SK-N-MC (cell line): ENCODE data around the gene MIPOL1.

Experiments used
- DNase-seq: peaks from one replicate; pipeline ENCODE4 v3.0.0-alpha.2; 2011; ENCODE audit warnings: low read depth, low spot score
- H3K27ac ChIP-seq: fragments of 200-600 bp; sonication (generic); 2 replicates; pipeline ENCODE4 v1.5.1; 2016; ENCODE audit warnings: mixed run types
- H3K36me3 ChIP-seq: fragments of 200-600 bp; sonication (generic); 2 replicates; pipeline ENCODE4 v1.6.1; 2017; ENCODE audit warnings: antibody characterized with exemption, low read length, mixed read lengths; ENCODE audit not compliant: insufficient read depth
- H3K4me3 ChIP-seq: fragments of 200-600 bp; sonication (generic); 2 replicates; pipeline ENCODE4 v1.5.1; 2016
- H3K9ac ChIP-seq: fragments of 200-600 bp; sonication (generic); 2 replicates; pipeline ENCODE4 v1.8.0; 2017; ENCODE audit warnings: mixed run types, mixed read lengths; ENCODE audit not compliant: insufficient read length
- H3K9me3 ChIP-seq: fragments of 200-600 bp; sonication (generic); 2 replicates; pipeline ENCODE4 v1.6.1; 2017; ENCODE audit warnings: low read depth, mild to moderate bottlenecking, antibody characterized with exemption, low read length, moderate library complexity, mixed read lengths
- EZH2 ChIP-seq: fragments of 200-600 bp; sonication (generic); IDR thresholded peaks from one replicate; pipeline ENCODE4 v1.6.1; 2017; ENCODE audit warnings: antibody characterized with exemption
- FOXP2 ChIP-seq: optimal IDR thresholded peaks from 2 replicates; pipeline ENCODE3; 2011; ENCODE audit warnings: mild to moderate bottlenecking, moderate library complexity; ENCODE audit not compliant: insufficient read depth; ENCODE audit errors: extremely low read length, control extremely low read depth
- POLR2AphosphoS5 ChIP-seq: IDR thresholded peaks from 2 replicates; pipeline ENCODE4 v1.6.1; 2012; ENCODE audit warnings: mild to moderate bottlenecking, low read depth, low read length, borderline replicate concordance

Gene MIPOL1

DNA sequence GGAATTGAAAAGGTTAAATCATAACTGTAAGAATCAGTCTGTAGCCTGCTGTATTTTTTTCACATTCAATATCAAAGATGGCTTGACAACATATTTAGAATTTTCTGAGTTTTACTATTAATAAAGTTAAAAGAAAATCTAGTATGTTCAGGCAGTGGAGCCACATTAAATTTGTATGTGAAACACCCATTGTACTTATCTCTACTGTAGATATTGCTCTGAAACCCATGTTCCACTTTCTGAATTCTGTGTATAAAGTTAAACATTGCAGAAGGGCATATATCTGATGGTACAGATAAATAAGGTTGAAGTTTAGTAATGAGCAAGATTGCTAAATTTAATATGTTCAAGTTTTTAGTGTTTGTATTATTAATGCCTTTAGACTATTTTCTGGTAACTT lies 224.6 kb downstream of the MIPOL1 start:
- Histone ChIP-seq H3K27ac (no peak overlapping the region), H3K9ac (no peak overlapping the region), H3K9me3 (no peaks in the 10 kb centered on the region; the same call in 1 of the 2 replicates), H3K4me3 (no peak overlapping the region), H3K36me3 (0 out of 2 replicates have a peak, but pooled peaks cover 3% of the 10 kb centered on the region)
- TF ChIP-seq POLR2AphosphoS5 (no peak), EZH2 (no peak), FOXP2 (no peak)
- no peak for DNase-seq

DNA sequence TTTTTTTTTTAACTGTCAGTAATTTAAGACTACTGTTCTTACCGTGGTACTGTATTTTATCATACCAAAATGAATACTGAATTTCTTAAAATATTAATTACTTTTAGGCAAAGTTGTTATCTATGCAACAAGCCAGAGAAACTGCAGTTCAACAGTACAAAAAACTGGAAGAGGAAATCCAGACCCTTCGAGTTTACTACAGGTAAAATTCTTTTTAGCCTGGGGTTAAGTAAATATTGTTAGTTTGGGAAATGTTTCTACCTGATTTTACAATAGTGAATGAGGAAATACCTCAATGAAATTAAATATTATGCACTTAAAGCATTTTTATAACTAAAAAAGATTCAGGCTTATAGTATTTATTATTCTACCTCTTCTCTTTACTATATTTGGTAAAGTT lies 225.0 kb downstream of the MIPOL1 start:
- Histone ChIP-seq H3K9ac (no peak overlapping the region), H3K4me3 (no peak overlapping the region), H3K36me3 (0 out of 2 replicates have a peak, but pooled peaks cover 3% of the 10 kb centered on the region), H3K27ac (no peak overlapping the region), H3K9me3 (no peaks in the 10 kb centered on the region; the same call in 1 of the 2 replicates)
- DNase-seq = no peak
- TF ChIP-seq FOXP2 (no peak), EZH2 (no peak), POLR2AphosphoS5 (no peak)

DNA sequence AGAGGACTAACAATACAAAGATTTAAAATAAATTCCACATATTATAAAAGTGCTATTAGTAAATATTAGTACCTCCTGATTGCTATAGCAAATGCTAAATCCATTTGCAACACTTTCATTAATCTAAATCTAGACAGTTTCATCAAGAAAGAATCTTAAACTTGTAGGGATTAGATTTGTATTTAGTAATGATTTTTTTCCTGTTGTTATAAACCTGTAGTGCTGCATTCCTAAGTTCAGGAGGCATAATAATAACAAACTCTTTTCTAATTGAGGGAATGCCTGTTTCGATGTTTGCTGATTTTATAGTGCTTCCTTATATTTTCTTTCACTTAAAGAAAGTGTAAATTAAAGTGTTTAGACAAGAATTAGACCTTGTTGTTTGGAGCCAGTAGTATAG lies 231.2 kb downstream of the MIPOL1 start:
- Histone ChIP-seq H3K9ac (no peak overlapping the region), H3K36me3 (0 out of 2 replicates have a peak, but pooled peaks cover 3% of the 10 kb centered on the region), H3K4me3 (no peak overlapping the region), H3K9me3 (no peaks in the 10 kb centered on the region), H3K27ac (no peak overlapping the region)
- no peak for TF ChIP-seq EZH2
- TF ChIP-seq POLR2AphosphoS5 = no peak
- TF ChIP-seq FOXP2 = no peak
- DNase-seq = no peak

DNA sequence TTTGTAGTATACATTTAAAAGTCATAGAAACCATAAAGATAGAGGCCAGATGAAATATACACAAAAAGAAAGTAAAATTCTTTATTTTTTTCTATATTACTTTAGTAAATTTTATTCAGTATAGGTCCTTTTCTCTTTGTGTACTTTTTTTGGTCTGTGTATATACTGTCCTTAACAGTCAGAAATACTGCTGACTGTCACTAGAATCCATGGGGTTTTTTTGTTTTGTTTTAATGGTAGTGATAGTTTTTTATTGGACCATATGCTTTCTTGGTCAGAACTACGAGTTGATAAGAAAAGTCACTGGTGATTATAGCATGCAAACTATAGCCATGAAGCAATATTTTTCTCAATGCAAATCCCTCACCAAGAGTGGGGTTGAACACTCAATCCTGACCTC lies 231.9 kb downstream of the MIPOL1 start:
- no peak overlapping the region for H3K27ac ChIP-seq
- H3K9ac ChIP-seq = no peak overlapping the region
- TF ChIP-seq POLR2AphosphoS5 = no peak
- TF ChIP-seq EZH2 = no peak
- TF ChIP-seq FOXP2 = no peak
- 0 out of 2 replicates have a peak, but pooled peaks cover 3% of the 10 kb centered on the region for H3K36me3 ChIP-seq
- H3K4me3 ChIP-seq = no peak overlapping the region
- DNase-seq = no peak
- no peaks in the 10 kb centered on the region for H3K9me3 ChIP-seq

DNA sequence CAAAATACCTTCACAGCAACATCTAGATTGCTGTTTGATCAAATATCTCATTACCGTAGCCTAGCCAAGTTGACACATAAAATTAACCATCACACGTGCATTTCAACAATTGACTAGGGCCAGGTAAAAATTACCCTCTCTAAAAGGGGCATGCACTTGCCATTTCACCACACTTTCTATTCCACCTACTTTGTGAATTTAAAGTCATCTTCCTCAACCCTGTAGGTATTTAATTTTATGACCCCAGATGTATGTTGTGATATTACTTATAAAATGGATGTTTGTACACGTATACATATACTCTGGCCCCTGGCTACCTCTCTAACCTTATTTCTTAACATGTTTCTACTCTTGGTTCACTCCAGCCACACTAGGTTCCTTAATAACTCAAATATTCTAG lies 237.1 kb downstream of the MIPOL1 start:
- Histone ChIP-seq H3K9me3 (no peaks in the 10 kb centered on the region), H3K27ac (no peak overlapping the region)
- no peak for DNase-seq

DNA sequence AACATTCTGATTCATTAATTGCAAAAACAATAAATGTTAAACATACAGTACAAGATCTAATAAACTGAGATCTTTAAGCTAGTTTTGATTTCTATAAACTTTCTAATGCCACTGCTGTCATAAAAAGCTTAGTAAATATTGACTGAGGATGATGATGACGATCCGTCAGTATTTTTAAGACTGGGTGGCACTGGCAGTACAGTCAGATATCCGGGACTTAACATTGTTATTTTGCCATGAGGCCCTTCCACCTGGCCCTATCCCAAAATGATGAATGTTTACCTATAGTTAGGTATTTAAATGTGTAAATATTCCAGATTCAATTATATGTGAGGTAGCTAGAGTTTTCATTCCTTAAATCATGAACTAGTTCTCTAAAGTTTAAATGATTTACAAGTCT lies 238.8 kb downstream of the MIPOL1 start:
- H3K27ac ChIP-seq = no peak overlapping the region
- TF ChIP-seq POLR2AphosphoS5 (no peak), FOXP2 (no peak), EZH2 (no peak)
- DNase-seq = no peak

More for the DNA sequence above, 237.1 kb downstream of the MIPOL1 start:
- H3K4me3 ChIP-seq = no peak overlapping the region
- no peaks in the 10 kb centered on the region for H3K36me3 ChIP-seq
- no peak overlapping the region for H3K9ac ChIP-seq
- TF ChIP-seq POLR2AphosphoS5 = no peak
- TF ChIP-seq EZH2 = no peak
- TF ChIP-seq FOXP2 = no peak

DNA sequence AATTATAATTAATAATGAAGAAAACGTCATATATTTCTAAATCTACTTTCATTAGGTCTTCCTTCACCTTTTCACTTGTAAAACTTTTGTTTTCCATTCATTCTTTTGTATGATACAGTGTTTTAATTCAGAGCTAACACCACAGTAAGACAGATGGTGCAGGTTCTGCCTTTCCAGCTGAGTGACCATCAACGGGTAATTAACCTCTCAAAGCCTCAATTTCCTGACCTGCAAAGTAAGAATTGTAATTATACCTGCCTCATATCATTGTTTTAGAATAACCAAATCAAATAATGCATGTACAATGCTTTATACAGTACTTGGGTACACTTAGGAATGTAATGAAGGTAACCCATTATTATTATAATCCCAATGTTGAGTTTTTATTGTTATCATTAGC lies 239.8 kb downstream of the MIPOL1 start:
- H3K27ac ChIP-seq = no peak overlapping the region
- no peak for TF ChIP-seq POLR2AphosphoS5
- no peak for TF ChIP-seq FOXP2
- no peak for TF ChIP-seq EZH2
- no peaks in the 10 kb centered on the region for H3K9me3 ChIP-seq
- H3K9ac ChIP-seq = no peak overlapping the region
- no peaks in the 10 kb centered on the region for H3K36me3 ChIP-seq
- no peak overlapping the region for H3K4me3 ChIP-seq
- DNase-seq = no peak

More for the DNA sequence above, 238.8 kb downstream of the MIPOL1 start:
- Histone ChIP-seq H3K4me3 (no peak overlapping the region), H3K9ac (no peak overlapping the region), H3K36me3 (no peaks in the 10 kb centered on the region), H3K9me3 (no peaks in the 10 kb centered on the region)

DNA sequence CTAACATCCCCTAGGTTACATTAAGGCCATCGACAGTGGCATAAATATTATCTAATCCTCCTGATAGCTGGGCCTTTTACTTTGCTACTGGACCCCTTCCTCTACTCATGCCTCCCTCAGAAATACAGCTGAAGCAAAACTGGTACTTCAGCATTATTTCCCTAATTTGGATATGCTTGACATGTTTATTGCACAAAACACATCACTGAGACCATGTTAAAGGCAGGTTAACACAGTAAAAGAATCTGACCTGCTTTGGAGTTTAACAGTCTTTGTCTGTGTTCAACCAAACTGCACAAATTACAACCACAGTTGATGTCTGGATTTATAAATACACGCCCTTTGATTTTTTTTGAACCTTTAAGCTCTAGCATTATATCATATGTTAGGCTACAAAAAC lies 240.7 kb downstream of the MIPOL1 start:
- no peak for TF ChIP-seq FOXP2
- no peak for TF ChIP-seq POLR2AphosphoS5
- no peak for TF ChIP-seq EZH2
- H3K27ac ChIP-seq = no peak overlapping the region
- no peak overlapping the region for H3K9ac ChIP-seq
- H3K9me3 ChIP-seq = no peaks in the 10 kb centered on the region
- H3K4me3 ChIP-seq = no peak overlapping the region
- DNase-seq = no peak
- H3K36me3 ChIP-seq = no peaks in the 10 kb centered on the region

DNA sequence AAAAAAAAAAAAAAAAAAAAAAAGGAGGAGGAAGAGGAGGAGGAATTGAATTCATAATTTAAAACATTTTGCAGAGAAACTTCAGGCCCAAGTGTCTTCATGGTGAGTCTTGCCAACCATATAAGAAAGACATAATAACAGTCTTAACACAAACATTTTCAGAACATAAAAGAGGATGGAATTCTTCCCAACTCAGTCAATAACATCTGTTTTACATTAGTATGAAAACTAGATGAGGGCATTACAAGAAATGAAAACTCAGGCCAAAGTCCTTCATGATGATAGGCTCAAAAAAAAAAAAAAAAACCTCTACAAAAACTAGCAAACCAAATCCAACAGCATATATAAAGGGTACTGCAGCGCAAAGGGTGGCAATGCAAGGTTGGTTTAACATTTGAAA lies 245.7 kb downstream of the MIPOL1 start:
- DNase-seq = no peak
- no peak overlapping the region for H3K27ac ChIP-seq

More for the DNA sequence above, 245.7 kb downstream of the MIPOL1 start:
- no peak for TF ChIP-seq POLR2AphosphoS5
- Histone ChIP-seq H3K9ac (no peak overlapping the region), H3K9me3 (no peaks in the 10 kb centered on the region), H3K36me3 (0 out of 2 replicates have a peak, but pooled peaks cover 4% of the 10 kb centered on the region), H3K4me3 (no peak overlapping the region)
